Uterus (tissue), 2 donors: Measurements from ENCODE around the gene KRT78.

Experiments used
- POLR2A ChIP-seq, 2 donors: fragments of 450-650 bp; IDR thresholded peaks; one replicate each; pipeline ENCODE4 v1.6.1; 2016; ENCODE audit warnings: antibody characterized with exemption in 2 of 2, mild to moderate bottlenecking in 1 of 2, moderate library complexity in 1 of 2
- TF ChIP-seq, protein P1 (sequence below), 4 experiments: fragments of 200-600 bp in 2 of 4; fragments of 450-650 bp in 2 of 4; sonication (generic) in 2 of 4; IDR thresholded peaks; one replicate each; pipeline ENCODE4 v1.5.1; 2016 to 2019; ENCODE audit warnings: antibody characterized with exemption in 4 of 4, mild to moderate bottlenecking in 2 of 4, moderate library complexity in 1 of 4

- TF ChIP-seq POLR2A (IDR thresholded peaks at IDR 0.05), result no peak
- TF ChIP-seq, protein P1, sequence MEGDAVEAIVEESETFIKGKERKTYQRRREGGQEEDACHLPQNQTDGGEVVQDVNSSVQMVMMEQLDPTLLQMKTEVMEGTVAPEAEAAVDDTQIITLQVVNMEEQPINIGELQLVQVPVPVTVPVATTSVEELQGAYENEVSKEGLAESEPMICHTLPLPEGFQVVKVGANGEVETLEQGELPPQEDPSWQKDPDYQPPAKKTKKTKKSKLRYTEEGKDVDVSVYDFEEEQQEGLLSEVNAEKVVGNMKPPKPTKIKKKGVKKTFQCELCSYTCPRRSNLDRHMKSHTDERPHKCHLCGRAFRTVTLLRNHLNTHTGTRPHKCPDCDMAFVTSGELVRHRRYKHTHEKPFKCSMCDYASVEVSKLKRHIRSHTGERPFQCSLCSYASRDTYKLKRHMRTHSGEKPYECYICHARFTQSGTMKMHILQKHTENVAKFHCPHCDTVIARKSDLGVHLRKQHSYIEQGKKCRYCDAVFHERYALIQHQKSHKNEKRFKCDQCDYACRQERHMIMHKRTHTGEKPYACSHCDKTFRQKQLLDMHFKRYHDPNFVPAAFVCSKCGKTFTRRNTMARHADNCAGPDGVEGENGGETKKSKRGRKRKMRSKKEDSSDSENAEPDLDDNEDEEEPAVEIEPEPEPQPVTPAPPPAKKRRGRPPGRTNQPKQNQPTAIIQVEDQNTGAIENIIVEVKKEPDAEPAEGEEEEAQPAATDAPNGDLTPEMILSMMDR (IDR thresholded peaks at IDR 0.05), result no peak
Measured at GRCh38 chr12:52877242-52877641, 28.4 kb upstream of the KRT78 start.
